ENCODE results near the gene DPYSL5.

DNA sequence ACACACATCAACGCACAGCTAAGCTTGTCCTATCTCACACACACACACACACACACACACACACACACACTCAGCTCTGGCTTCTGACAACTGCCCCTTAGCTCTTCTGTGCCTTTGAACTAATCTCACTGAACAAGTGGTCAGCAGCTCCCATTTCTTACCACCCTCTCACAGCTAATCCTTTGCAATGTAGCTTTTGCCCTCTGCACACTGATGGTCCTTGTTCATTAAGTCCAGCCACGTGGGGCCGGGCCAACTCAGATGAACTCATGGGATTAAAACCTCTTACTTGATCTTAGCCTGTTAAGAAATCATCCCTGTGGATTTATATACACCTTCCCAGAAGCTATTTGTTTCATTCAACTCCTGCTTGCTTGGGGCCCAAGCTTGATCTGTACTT lies 36.6 kb downstream of the DPYSL5 start:
- TF ChIP-seq POLR2A (IDR thresholded peaks at IDR 0.05): no peak
- TF ChIP-seq, protein P1, sequence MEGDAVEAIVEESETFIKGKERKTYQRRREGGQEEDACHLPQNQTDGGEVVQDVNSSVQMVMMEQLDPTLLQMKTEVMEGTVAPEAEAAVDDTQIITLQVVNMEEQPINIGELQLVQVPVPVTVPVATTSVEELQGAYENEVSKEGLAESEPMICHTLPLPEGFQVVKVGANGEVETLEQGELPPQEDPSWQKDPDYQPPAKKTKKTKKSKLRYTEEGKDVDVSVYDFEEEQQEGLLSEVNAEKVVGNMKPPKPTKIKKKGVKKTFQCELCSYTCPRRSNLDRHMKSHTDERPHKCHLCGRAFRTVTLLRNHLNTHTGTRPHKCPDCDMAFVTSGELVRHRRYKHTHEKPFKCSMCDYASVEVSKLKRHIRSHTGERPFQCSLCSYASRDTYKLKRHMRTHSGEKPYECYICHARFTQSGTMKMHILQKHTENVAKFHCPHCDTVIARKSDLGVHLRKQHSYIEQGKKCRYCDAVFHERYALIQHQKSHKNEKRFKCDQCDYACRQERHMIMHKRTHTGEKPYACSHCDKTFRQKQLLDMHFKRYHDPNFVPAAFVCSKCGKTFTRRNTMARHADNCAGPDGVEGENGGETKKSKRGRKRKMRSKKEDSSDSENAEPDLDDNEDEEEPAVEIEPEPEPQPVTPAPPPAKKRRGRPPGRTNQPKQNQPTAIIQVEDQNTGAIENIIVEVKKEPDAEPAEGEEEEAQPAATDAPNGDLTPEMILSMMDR (IDR thresholded peaks at IDR 0.05): no peak
